Activated B cell treated with CpG ODN at 0.5 μM for 24 hours (primary cell): ENCODE results near the gene ACVR1B. TPM values are rescaled to one million over a fixed set of nuclear protein-coding genes. Genes with fewer than 3 reads are reported as not detected.

Source experiments
- ATAC-seq: fragments of 200-7000 bp; cut with Tn5 transposase; one replicate; pipeline ENCODE4 v1.10.0; 2021; ENCODE audit warnings: low read depth, mild to moderate bottlenecking, moderate library complexity
- CTCF ChIA-PET: fragments of 350-600 bp; sonication (Branson Sonifier 250); formaldehyde crosslinking; loops from one replicate; lab custom pipeline; 2021; ENCODE audit warnings: antibody characterized with exemption; lab: Charles Lee
- POLR2A ChIA-PET: fragments of 350-600 bp; sonication (Branson Sonifier 250); formaldehyde crosslinking; loops from one replicate; lab custom pipeline; 2021; ENCODE audit warnings: antibody characterized with exemption; lab: Charles Lee
- DNase-seq: peaks from one replicate; pipeline ENCODE4 v3.0.0; 2022
- H3K27ac Mint-ChIP-seq: one replicate; pipeline ENCODE4 v1.8.0; 2020; ENCODE audit warnings: mixed read lengths
- H3K27me3 Mint-ChIP-seq: one replicate; pipeline ENCODE4 v1.8.0; 2021; ENCODE audit warnings: mixed read lengths
- H3K36me3 Mint-ChIP-seq: one replicate; pipeline ENCODE4 v1.8.0; 2021; ENCODE audit warnings: low read depth, mixed read lengths
- H3K4me1 Mint-ChIP-seq: one replicate; pipeline ENCODE4 v1.8.0; 2021; ENCODE audit warnings: mixed read lengths
- H3K4me3 Mint-ChIP-seq: one replicate; pipeline ENCODE4 v1.8.0; 2020; ENCODE audit warnings: mild to moderate bottlenecking, mixed read lengths
- H3K9me3 Mint-ChIP-seq: one replicate; pipeline ENCODE4 v1.8.0; 2020; ENCODE audit warnings: mixed read lengths
- CTCF ChIP-seq: fragments of 200-600 bp; IDR thresholded peaks from one replicate; pipeline ENCODE4 v1.8.0; 2022; ENCODE audit warnings: antibody characterized with exemption, mild to moderate bottlenecking
- intact Hi-C: fragments of 100-400 bp; cut with micrococcal nuclease; formaldehyde crosslinking; loops from one replicate; pipeline ENCODE4 v1.15.1; 2024
- total RNA-seq: library from RNA; stranded (reverse); gene quantifications from 2 replicates; pipeline ENCODE4 v1.2.3, GENCODE V29; 2022

ACVR1B gene
- total RNA-seq, 1 donor from 2014 or later, result 10.0 TPM

DNA sequence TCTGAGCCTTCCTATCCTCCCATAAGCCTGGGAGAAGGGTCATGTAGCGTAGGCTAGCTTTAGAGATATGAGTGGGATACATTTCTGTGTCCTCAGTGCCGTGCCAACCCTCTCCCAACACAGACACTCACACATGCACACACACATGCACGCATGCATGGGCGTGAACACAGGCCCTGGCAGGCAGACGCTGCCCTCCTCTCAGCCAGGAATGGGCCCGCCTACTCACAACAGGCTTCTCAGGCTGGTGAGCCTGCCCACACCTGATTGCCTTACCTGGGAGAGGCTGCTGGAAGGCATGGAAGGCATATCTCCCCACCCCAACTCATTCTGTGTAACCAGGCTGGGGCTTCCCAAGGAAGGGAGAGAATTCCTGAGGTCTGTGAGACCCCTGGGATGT is 12.8 kb upstream of the ACVR1B start:
- POLR2A ChIA-PET, result interaction anchor here (0.7 kb wide), 1 partner anchor 94 kb away, joined by 3 read pairs; no protein-coding TSS in a partner anchor

DNA sequence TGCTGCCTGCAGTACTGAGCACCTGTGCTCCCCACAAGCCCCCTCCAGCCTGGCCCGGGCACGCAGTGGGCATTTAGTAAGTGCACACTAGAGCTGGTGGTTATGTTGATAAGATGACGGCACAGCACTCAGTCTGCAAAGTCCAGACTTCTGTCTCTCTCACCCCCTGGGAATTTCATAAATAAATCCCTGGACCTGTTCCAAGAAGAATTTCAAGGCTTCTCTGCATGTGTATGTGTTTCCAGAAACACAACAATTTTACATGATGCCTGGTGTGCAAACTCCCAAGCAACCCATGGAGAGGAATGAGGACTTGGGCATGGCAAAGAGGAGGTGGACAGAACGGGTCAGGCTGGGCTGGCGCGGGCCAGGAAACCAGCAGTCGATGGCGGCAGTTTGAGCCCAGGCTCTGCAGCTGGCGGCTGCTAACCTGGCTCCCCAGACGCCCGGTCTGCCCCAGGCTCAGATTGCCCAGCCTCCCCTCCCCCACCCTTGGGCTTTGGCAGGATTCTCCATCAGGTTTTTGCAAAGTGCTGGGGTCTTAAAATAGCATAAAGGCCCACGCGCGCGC is 10.4 kb upstream of the ACVR1B start:
- ChIA-PET CTCF (no interaction called here), POLR2A (no interaction called here)
- H3K36me3 Mint-ChIP-seq, result peaks cover 1% of the 10 kb centered on the region
- peaks cover 14% of the 10 kb centered on the region for H3K9me3 Mint-ChIP-seq
- no peak for ATAC-seq
- H3K27me3 Mint-ChIP-seq, result peaks cover 35% of the 10 kb centered on the region
- H3K27ac Mint-ChIP-seq, result no peak overlapping the region
- no peak overlapping the region for H3K4me3 Mint-ChIP-seq
- no peak for TF ChIP-seq CTCF
- intact Hi-C loops, result no loop called here
- H3K4me1 Mint-ChIP-seq, result no peaks in the 10 kb centered on the region
- DNase-seq, result no peak

More for the DNA sequence above, 12.8 kb upstream of the ACVR1B start:
- H3K4me3 Mint-ChIP-seq, result no peak overlapping the region
- H3K27ac Mint-ChIP-seq, result no peak overlapping the region
- no peaks in the 10 kb centered on the region for H3K36me3 Mint-ChIP-seq
- TF ChIP-seq CTCF, result no peak
- CTCF ChIA-PET, result no interaction called here
- no peak for ATAC-seq
- DNase-seq, result no peak
- H3K27me3 Mint-ChIP-seq, result peaks cover 29% of the 10 kb centered on the region
- intact Hi-C loops, result no loop called here
- H3K9me3 Mint-ChIP-seq, result no peaks in the 10 kb centered on the region
- H3K4me1 Mint-ChIP-seq, result no peaks in the 10 kb centered on the region

DNA sequence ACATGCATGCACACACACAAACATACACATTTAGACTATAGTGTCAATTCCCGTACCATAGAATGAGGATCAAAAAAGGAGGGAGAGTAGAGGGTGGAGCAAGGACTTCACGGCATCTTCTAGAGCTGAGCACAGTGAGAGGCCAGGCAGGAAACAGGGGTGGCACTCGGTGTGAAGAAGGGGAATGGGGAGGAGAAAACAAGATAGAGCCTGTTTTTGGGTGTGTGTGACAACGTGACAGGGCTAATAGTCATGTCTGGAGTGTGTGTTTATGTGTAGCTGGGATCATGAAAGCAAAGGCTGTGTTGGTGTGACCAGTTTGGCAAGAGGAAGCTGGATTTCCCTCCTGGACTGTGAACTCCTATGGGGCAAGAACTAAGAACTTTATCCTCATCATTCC is 9.9 kb upstream of the ACVR1B start:
- POLR2A ChIA-PET, result no interaction called here
- peaks cover 1% of the 10 kb centered on the region for H3K36me3 Mint-ChIP-seq
- H3K9me3 Mint-ChIP-seq, result peaks cover 14% of the 10 kb centered on the region
- intact Hi-C loops, result no loop called here
- no peak for DNase-seq
- no peaks in the 10 kb centered on the region for H3K4me1 Mint-ChIP-seq
- CTCF ChIA-PET, result no interaction called here
- peaks cover 37% of the 10 kb centered on the region for H3K27me3 Mint-ChIP-seq
- no peak overlapping the region for H3K27ac Mint-ChIP-seq
- ATAC-seq, result no peak
- no peak for TF ChIP-seq CTCF
- H3K4me3 Mint-ChIP-seq, result no peak overlapping the region

- no peak overlapping the region for H3K27ac Mint-ChIP-seq
- peaks cover 1% of the 10 kb centered on the region for H3K36me3 Mint-ChIP-seq
- DNase-seq, result no peak
- ChIA-PET POLR2A (no interaction called here), CTCF (no interaction called here)
- intact Hi-C loops, result no loop called here
- TF ChIP-seq CTCF, result no peak
- no peaks in the 10 kb centered on the region for H3K4me1 Mint-ChIP-seq
- no peak overlapping the region for H3K4me3 Mint-ChIP-seq
- H3K27me3 Mint-ChIP-seq, result peaks cover 38% of the 10 kb centered on the region
- no peak for ATAC-seq
- H3K9me3 Mint-ChIP-seq, result peaks cover 14% of the 10 kb centered on the region
Observed at GRCh38 chr12:51942056-51942455, 9.4 kb upstream of the ACVR1B start.

DNA sequence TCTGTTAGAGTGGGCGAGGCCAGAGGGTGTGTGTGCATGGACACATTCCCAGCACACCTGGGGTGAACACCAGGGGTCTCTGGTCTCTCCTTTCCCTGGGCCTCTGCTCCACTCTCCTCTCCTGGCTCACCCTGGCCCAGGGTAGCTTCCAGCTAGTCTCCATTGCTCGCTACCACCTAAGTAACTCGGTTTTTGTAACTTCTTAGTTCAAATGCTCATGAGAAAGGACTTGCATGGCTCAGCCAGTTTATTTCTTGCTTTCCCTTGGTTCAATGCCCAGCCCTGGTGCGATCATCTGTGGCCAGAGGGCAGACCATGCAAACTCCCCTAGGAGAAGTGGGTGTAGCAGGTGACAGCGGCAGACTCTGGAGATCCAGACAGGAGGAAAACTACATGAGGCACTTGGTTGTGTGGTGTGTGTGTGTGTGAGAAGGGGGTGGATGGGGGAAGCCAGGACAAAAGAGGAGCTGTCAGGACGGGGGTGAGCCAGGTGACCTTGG is 8.9 kb upstream of the ACVR1B start:
- Mint-ChIP-seq H3K4me3 (no peak overlapping the region), H3K9me3 (peaks cover 14% of the 10 kb centered on the region), H3K36me3 (peaks cover 1% of the 10 kb centered on the region), H3K27me3 (peaks cover 42% of the 10 kb centered on the region), H3K27ac (no peak overlapping the region), H3K4me1 (no peaks in the 10 kb centered on the region)
- intact Hi-C loops, result no loop called here
- DNase-seq (no peak), ATAC-seq (no peak)
- TF ChIP-seq CTCF, result no peak
- POLR2A ChIA-PET, result no interaction called here
- CTCF ChIA-PET, result no interaction called here
